Measurements from ENCODE around the gene RNF182. TPM values are rescaled to one million over a fixed set of nuclear protein-coding genes. Genes with fewer than 3 reads are reported as not detected.
"Not testable (repeated sequence)": the region's sequence is repeated elsewhere in the genome, so short reads cannot be mapped to it uniquely, and the experiment has no call there.

The RNF182 gene
- total RNA-seq, 1 donor from 2014 or later = 8.3 TPM

DNA sequence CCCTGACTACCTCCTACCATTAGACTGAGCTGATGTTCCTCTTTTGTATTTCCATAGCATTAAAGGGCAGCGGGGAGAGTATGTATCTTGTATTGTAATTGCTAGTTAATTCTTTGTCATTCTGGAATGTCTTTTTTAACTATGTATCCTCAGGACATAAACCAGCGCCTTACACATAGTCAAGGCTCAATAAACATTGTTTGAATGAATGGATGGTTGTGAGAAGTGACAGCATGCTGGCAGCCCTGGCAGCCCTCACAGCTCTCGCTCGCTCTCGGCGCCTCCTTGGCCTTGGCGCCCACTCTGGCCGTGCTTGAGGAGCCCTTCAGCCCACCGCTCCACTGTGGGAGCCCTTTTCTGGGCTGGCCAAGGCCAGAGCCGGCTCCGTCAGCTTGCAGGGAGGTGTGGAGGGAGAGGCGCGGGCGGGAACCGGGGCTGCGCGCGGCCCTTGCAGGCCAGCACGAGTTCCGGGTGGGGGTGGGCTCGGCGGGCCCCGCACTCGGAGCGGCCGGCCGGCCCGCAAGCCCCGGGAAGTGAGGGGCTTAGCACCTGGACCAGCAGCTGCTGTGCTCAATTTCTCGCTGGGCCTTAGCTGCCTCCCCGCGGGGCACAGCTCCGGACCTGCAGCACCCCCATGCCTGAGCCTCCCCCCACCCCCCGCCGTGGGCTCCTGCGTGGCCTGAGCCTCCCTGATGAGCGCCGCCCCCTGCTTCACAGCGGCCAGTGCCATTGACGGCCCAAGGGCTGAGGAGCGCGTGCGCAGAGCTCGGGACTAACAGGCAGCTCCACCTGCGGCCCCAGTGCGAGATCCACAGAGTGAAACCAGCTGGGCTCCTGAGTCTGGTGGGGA is 93.1 kb downstream of the RNF182 start:
- peaks cover 11% of the 10 kb centered on the region for H3K27me3 Mint-ChIP-seq (ENCODE audit: low read depth, unreplicated experiment)
- Histone ChIP-seq H3K79me2 (ENCODE audit: insufficient read depth, low read length) (no peaks in the 10 kb centered on the region), H3K9ac (ENCODE audit: low read length) (no peak overlapping the region), H3K4me2 (ENCODE audit: low read length) (no peak overlapping the region), H4K20me1 (ENCODE audit: insufficient read depth, low read length) (no peaks in the 10 kb centered on the region), H2AFZ (ENCODE audit: low read depth, low read length) (no peak overlapping the region), H3K4me3 (ENCODE audit: insufficient read depth, low read depth, low read length) (no peak overlapping the region), H3K36me3 (ENCODE audit: insufficient read depth, low read length) (no peaks in the 10 kb centered on the region), H3K27me3 (ENCODE audit: insufficient read depth, low read length) (no peaks in the 10 kb centered on the region), H3K4me1 (ENCODE audit: insufficient read depth, low read length) (no peaks in the 10 kb centered on the region), H3K9me3 (ENCODE audit: insufficient read depth, low read depth, low read length) (no peaks in the 10 kb centered on the region), H3K27ac (ENCODE audit: low read depth, low read length) (no peak overlapping the region)
- DNase-seq (ENCODE audit: low read depth) = no peak
- peaks cover 5% of the 10 kb centered on the region for H3K4me1 Mint-ChIP-seq (ENCODE audit: low read depth, unreplicated experiment)
- FAIRE-seq = no peak
- H3K36me3 Mint-ChIP-seq (ENCODE audit: low read depth, unreplicated experiment) = no peaks in the 10 kb centered on the region
- H3K4me3 Mint-ChIP-seq (ENCODE audit: unreplicated experiment) = no peak overlapping the region
- no peak overlapping the region for H3K27ac Mint-ChIP-seq (ENCODE audit: unreplicated experiment)
- H3K9me3 Mint-ChIP-seq (ENCODE audit: unreplicated experiment) = peaks cover 5% of the 10 kb centered on the region
- TF ChIP-seq, protein P1, sequence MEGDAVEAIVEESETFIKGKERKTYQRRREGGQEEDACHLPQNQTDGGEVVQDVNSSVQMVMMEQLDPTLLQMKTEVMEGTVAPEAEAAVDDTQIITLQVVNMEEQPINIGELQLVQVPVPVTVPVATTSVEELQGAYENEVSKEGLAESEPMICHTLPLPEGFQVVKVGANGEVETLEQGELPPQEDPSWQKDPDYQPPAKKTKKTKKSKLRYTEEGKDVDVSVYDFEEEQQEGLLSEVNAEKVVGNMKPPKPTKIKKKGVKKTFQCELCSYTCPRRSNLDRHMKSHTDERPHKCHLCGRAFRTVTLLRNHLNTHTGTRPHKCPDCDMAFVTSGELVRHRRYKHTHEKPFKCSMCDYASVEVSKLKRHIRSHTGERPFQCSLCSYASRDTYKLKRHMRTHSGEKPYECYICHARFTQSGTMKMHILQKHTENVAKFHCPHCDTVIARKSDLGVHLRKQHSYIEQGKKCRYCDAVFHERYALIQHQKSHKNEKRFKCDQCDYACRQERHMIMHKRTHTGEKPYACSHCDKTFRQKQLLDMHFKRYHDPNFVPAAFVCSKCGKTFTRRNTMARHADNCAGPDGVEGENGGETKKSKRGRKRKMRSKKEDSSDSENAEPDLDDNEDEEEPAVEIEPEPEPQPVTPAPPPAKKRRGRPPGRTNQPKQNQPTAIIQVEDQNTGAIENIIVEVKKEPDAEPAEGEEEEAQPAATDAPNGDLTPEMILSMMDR (IDR thresholded peaks at IDR 0.05; ENCODE audit: insufficient read depth, low read depth, low read length) = no peak
- TF ChIP-seq EZH2 (IDR thresholded peaks at IDR 0.05; ENCODE audit: insufficient read depth, low read length) = no peak

DNA sequence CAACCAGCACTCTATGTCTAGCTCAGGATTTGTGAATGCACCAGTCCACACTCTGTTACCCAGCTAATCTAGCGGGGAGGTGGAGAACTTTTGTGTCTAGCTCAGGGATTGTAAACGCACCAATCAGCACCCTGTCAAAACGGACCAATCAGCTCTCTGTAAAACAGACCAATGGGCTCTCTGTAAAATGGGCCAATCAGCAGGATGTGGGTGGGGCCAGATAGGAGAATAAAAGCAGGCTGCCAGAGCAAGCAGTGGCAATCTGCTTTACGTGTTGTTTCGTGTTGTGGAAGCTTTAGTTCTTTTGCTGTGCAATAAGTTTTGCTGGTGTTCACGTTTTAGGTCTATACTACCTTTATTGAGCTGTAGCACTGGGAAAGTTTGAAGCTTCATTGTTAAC is 93.8 kb downstream of the RNF182 start:
- H3K27ac ChIP-seq (ENCODE audit: low read depth, low read length); H3K4me2 ChIP-seq (ENCODE audit: low read length); FAIRE-seq; H3K4me3 Mint-ChIP-seq (ENCODE audit: unreplicated experiment); H3K36me3 Mint-ChIP-seq (ENCODE audit: low read depth, unreplicated experiment); H2AFZ ChIP-seq (ENCODE audit: low read depth, low read length); H3K4me1 ChIP-seq (ENCODE audit: insufficient read depth, low read length); H3K4me3 ChIP-seq (ENCODE audit: insufficient read depth, low read depth, low read length); H3K9me3 ChIP-seq (ENCODE audit: insufficient read depth, low read depth, low read length); H3K27ac Mint-ChIP-seq (ENCODE audit: unreplicated experiment); H4K20me1 ChIP-seq (ENCODE audit: insufficient read depth, low read length); H3K36me3 ChIP-seq (ENCODE audit: insufficient read depth, low read length); H3K27me3 ChIP-seq (ENCODE audit: insufficient read depth, low read length); H3K9me3 Mint-ChIP-seq (ENCODE audit: unreplicated experiment); DNase-seq (ENCODE audit: low read depth); H3K4me1 Mint-ChIP-seq (ENCODE audit: low read depth, unreplicated experiment); H3K79me2 ChIP-seq (ENCODE audit: insufficient read depth, low read length); H3K9ac ChIP-seq (ENCODE audit: low read length): not testable (repeated sequence)
- peaks cover 11% of the 10 kb centered on the region for H3K27me3 Mint-ChIP-seq (ENCODE audit: low read depth, unreplicated experiment)

DNA sequence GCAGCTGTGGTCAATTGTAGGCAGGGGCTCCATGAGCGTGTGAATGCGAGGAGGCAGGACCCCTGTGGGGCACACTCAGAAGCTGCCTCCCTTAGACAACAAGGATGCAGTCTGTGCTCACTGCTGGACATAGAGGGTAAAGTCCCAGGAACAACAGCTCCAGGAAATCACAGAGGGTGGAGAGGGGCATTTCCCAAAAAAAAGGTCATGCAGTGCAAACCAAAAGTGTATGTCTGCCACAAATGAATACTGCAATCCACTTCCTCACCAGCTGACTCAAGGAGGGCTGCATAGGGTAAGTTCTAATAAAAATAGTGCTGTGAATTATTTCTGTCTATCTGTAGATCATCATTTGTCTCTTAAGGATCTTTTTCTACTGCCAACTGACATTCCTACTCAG is 95.8 kb downstream of the RNF182 start:
- no peak overlapping the region for H3K9ac ChIP-seq (ENCODE audit: low read length)
- peaks cover 4% of the 10 kb centered on the region for H3K27me3 Mint-ChIP-seq (ENCODE audit: low read depth, unreplicated experiment)
- TF ChIP-seq, protein P1 (IDR thresholded peaks at IDR 0.05; ENCODE audit: insufficient read depth, low read depth, low read length) = no peak
- TF ChIP-seq EZH2 (IDR thresholded peaks at IDR 0.05; ENCODE audit: insufficient read depth, low read length) = no peak
- H3K36me3 Mint-ChIP-seq (ENCODE audit: low read depth, unreplicated experiment) = no peaks in the 10 kb centered on the region
- no peaks in the 10 kb centered on the region for H3K4me1 ChIP-seq (ENCODE audit: insufficient read depth, low read length)
- H3K27me3 ChIP-seq (ENCODE audit: insufficient read depth, low read length) = no peaks in the 10 kb centered on the region
- no peak overlapping the region for H3K4me3 Mint-ChIP-seq (ENCODE audit: unreplicated experiment)
- H3K36me3 ChIP-seq (ENCODE audit: insufficient read depth, low read length) = no peaks in the 10 kb centered on the region
- H3K79me2 ChIP-seq (ENCODE audit: insufficient read depth, low read length) = no peaks in the 10 kb centered on the region
- H4K20me1 ChIP-seq (ENCODE audit: insufficient read depth, low read length) = no peaks in the 10 kb centered on the region
- no peak overlapping the region for H3K27ac ChIP-seq (ENCODE audit: low read depth, low read length)
- FAIRE-seq (no peak), DNase-seq (ENCODE audit: low read depth) (no peak)
- no peak overlapping the region for H2AFZ ChIP-seq (ENCODE audit: low read depth, low read length)
- no peak overlapping the region for H3K4me2 ChIP-seq (ENCODE audit: low read length)
- no peak overlapping the region for H3K4me3 ChIP-seq (ENCODE audit: insufficient read depth, low read depth, low read length)
- no peak overlapping the region for H3K27ac Mint-ChIP-seq (ENCODE audit: unreplicated experiment)
- H3K4me1 Mint-ChIP-seq (ENCODE audit: low read depth, unreplicated experiment) = peaks cover 8% of the 10 kb centered on the region
- H3K9me3 Mint-ChIP-seq (ENCODE audit: unreplicated experiment) = peaks cover 7% of the 10 kb centered on the region
- no peaks in the 10 kb centered on the region for H3K9me3 ChIP-seq (ENCODE audit: insufficient read depth, low read depth, low read length)
